Liver (tissue), 3 donors: Measurements from ENCODE around the gene POC1A.
"Not testable (repeated sequence)": the region's sequence is repeated elsewhere in the genome, so short reads cannot be mapped to it uniquely, and the experiment has no call there.

Experiments used
- ATF3 ChIP-seq: IDR thresholded peaks from 2 replicates; pipeline ENCODE4 v1.6.1; 2016; ENCODE audit warnings: antibody characterized with exemption
- CTCF ChIP-seq: fragments of 150-350 bp; IDR thresholded peaks from 2 replicates; pipeline ENCODE4 v1.5.1; 2017; ENCODE audit warnings: improper control_type of control experiment, low read depth, low read length; ENCODE audit not compliant: missing input control
- EGR1 ChIP-seq, 2 donors: IDR thresholded peaks; 2 replicates each; pipeline ENCODE4 v1.6.1; 2016 to 2018; ENCODE audit warnings: antibody characterized with exemption in 2 of 2, low read depth in 2 of 2
- FOXA1 ChIP-seq: IDR thresholded peaks from 2 replicates; pipeline ENCODE4 v1.6.1; 2016; ENCODE audit warnings: antibody characterized with exemption
- JUND ChIP-seq, 2 donors: IDR thresholded peaks; 2 replicates each; pipeline ENCODE4 v1.6.1; 2016; ENCODE audit warnings: antibody characterized with exemption in 2 of 2
- NR2F2 ChIP-seq: IDR thresholded peaks from 2 replicates; pipeline ENCODE4 v1.6.1; 2016; ENCODE audit warnings: antibody characterized with exemption
- RAD21 ChIP-seq, 2 donors: IDR thresholded peaks; 2 replicates each; pipeline ENCODE4 v1.6.1; 2016; ENCODE audit warnings: antibody characterized with exemption in 2 of 2, mild to moderate bottlenecking in 2 of 2
- REST ChIP-seq: IDR thresholded peaks from 2 replicates; pipeline ENCODE4 v1.6.1; 2016; ENCODE audit warnings: antibody characterized with exemption, mild to moderate bottlenecking
- RXRA ChIP-seq, 2 donors: IDR thresholded peaks; 2 replicates each; pipeline ENCODE4 v1.6.1; 2017 to 2018; ENCODE audit warnings: antibody characterized with exemption in 2 of 2, mild to moderate bottlenecking in 1 of 2
- SP1 ChIP-seq: IDR thresholded peaks from 2 replicates; pipeline ENCODE4 v1.6.1; 2018; ENCODE audit warnings: antibody characterized with exemption, mild to moderate bottlenecking
- TAF1 ChIP-seq: conservative IDR thresholded peaks from 2 replicates; pipeline ENCODE4 v1.6.1; 2016; ENCODE audit warnings: antibody characterized with exemption, mild to moderate bottlenecking
- YY1 ChIP-seq: IDR thresholded peaks from 2 replicates; pipeline ENCODE4 v1.6.1; 2016; ENCODE audit warnings: antibody characterized with exemption, mild to moderate bottlenecking
- TF ChIP-seq, protein P1 (sequence below): IDR thresholded peaks from 2 replicates; pipeline ENCODE4 v1.6.1; 2016; ENCODE audit warnings: antibody characterized with exemption
- donor health status: healthy.
- donor health status: healthy.

GRCh38 chr3:52170217-52170616, 16.0 kb upstream of the POC1A start:
- TF ChIP-seq, protein P1, sequence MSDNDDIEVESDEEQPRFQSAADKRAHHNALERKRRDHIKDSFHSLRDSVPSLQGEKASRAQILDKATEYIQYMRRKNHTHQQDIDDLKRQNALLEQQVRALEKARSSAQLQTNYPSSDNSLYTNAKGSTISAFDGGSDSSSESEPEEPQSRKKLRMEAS = not testable (repeated sequence)
- TF ChIP-seq REST; CTCF; RXRA (IDR thresholded peaks at IDR 0.05); TAF1; RAD21 (IDR thresholded peaks at IDR 0.05); YY1; FOXA1; ATF3; EGR1 (IDR thresholded peaks at IDR 0.05; ENCODE audit: low read depth in 2 of 2); JUND (IDR thresholded peaks at IDR 0.05); NR2F2; SP1: not testable (repeated sequence)
